Keratinocyte (primary cell): ENCODE measurements around the gene MYT1.
"Not testable (repeated sequence)": the region's sequence is repeated elsewhere in the genome, so short reads cannot be mapped to it uniquely, and the experiment has no call there.

ENCODE experiments used
- EZH2 ChIP-seq: IDR thresholded peaks from one replicate; pipeline ENCODE4 v1.6.1; 2012; ENCODE audit warnings: inconsistent platforms, mild to moderate bottlenecking, low read length, moderate library complexity
- TF ChIP-seq, protein P1 (sequence below), 3 experiments: IDR thresholded peaks in 1 of 3; conservative IDR thresholded peaks in 1 of 3; optimal IDR thresholded peaks in 1 of 3; 2 replicates in 2 of 3; 3 replicates in 1 of 3; pipeline versions ENCODE3 to v1.5.1; 2011; ENCODE audit warnings: low read length in 3 of 3, mild to moderate bottlenecking in 3 of 3, moderate library complexity in 2 of 3, control low read depth in 1 of 3, inconsistent platforms in 1 of 3; ENCODE audit not compliant: insufficient read depth in 2 of 3; ENCODE audit errors: extremely low read depth in 1 of 3

DNA sequence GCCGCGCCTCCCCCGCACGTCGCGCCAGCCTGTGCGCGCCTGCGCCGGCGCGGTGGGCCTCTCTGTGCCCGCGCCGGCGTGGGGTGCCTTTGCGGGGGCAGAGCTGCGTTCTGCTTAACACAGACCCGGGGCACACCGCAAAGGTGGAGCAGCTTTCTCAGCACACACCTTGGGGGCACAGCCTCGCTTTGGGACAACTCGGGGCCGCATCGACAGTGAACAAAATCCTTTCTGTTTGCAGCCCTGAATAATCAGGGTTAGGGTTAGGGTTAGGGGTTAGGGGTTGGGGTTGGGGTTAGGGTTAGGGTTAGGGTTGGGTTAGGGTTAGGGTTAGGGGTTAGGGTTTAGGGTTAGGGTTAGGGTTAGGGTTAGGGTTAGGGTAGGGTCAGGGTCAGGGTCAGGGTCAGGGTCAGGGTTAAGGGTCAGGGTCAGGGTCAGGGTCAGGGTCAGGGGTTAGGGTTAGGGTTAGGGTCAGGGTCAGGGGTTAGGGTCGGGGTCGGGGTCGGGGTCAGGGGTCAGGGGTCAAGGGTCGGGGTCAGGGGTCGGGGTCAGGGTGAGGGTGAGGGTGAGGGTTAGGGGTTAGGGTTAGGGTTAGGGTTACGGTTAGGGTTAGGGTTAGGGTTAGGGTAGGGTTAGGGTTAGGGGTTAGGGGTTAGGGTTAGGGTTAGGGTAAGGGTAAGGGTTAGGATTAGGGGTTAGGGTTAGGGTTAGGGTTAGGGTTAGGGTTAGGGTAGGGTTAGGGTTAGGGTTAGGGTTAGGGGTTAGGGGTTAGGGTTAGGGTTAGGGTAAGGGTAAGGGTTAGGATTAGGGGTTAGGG is 122.4 kb downstream of the MYT1 start:
- TF ChIP-seq, protein P1, sequence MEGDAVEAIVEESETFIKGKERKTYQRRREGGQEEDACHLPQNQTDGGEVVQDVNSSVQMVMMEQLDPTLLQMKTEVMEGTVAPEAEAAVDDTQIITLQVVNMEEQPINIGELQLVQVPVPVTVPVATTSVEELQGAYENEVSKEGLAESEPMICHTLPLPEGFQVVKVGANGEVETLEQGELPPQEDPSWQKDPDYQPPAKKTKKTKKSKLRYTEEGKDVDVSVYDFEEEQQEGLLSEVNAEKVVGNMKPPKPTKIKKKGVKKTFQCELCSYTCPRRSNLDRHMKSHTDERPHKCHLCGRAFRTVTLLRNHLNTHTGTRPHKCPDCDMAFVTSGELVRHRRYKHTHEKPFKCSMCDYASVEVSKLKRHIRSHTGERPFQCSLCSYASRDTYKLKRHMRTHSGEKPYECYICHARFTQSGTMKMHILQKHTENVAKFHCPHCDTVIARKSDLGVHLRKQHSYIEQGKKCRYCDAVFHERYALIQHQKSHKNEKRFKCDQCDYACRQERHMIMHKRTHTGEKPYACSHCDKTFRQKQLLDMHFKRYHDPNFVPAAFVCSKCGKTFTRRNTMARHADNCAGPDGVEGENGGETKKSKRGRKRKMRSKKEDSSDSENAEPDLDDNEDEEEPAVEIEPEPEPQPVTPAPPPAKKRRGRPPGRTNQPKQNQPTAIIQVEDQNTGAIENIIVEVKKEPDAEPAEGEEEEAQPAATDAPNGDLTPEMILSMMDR (optimal IDR thresholded peaks at IDR 0.05 in 1 of 3, IDR thresholded peaks at IDR 0.05 in 1 of 3, conservative IDR thresholded peaks at IDR 0.05 in 1 of 3; ENCODE audit: extremely low read depth in 1 of 3, insufficient read depth in 2 of 3, low read length in 3 of 3): not testable (repeated sequence)
- not testable (repeated sequence) for TF ChIP-seq EZH2
